Measurements from ENCODE around the gene SLC22A23.

SLC22A23 gene

DNA sequence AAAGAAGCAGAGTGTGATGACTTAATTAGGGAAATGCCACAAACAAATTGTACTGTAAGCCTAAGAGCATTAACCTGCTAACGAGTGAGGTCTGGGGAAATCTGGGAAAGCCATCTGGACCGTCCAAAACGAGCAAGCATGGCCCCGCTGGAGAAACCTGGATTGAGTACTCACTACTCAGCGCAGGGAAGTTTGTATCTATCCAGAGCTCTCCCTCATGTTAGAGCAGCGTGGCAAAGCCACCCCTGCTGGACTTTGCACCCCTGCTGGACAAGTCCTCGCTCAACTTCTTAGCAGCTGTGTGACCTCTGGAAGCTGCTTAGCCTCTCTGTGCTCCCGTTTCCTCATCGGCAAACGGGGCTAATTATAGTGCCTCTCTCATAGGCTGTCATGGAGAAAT, 160.8 kb downstream of the SLC22A23 start:
- DNase-seq (ENCODE audit: low read depth) = no peak

GRCh38 chr6:3294921-3295871, 161.7 kb downstream of the SLC22A23 start:
- no peak for DNase-seq (ENCODE audit: low read depth)

GRCh38 chr6:3294396-3294795, 162.5 kb downstream of the SLC22A23 start:
- DNase-seq (ENCODE audit: low read depth) = no peak

DNA sequence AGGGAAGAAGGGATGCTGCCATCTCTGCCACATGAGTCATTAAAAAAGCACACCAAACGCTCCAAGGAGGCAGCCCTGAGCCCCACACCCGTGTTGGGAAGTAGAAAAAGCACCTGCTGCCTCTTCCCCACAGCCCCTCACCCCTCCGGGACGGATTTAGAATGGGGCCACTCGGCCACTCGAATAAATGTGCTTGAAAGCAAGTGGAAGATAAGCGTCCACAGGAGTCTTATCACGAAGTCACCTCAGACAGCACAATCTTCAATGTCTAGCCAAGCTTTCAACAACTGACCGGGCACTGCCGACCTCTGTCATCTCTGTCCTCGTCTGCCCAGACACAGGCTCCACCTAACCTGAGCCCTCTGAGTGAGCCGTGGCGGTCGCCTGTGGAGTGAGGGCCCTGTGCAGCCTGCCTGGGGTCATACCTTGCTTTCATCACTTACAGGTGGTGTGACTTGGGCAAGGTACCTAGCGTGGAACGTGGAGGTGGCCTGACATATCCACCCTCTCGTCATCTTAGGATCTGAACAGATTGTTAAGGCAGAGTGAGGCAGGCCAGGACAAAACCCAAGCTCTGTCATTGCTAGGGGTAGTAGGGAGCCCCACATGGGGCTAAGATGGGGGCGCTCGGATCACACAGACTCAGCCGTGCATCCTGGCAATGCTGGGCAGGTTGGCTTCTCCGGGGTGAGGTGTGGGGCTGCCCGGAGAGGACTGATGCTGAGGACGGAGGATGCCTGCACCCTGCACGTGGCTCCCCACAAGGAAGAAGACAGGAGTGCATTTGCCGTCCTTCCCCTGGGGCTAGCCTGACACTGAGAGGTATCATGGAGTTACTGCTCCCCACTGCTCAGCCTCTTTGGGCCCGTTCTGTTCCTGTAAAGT, 163.3 kb downstream of the SLC22A23 start:
- no peak for DNase-seq (ENCODE audit: low read depth)

DNA sequence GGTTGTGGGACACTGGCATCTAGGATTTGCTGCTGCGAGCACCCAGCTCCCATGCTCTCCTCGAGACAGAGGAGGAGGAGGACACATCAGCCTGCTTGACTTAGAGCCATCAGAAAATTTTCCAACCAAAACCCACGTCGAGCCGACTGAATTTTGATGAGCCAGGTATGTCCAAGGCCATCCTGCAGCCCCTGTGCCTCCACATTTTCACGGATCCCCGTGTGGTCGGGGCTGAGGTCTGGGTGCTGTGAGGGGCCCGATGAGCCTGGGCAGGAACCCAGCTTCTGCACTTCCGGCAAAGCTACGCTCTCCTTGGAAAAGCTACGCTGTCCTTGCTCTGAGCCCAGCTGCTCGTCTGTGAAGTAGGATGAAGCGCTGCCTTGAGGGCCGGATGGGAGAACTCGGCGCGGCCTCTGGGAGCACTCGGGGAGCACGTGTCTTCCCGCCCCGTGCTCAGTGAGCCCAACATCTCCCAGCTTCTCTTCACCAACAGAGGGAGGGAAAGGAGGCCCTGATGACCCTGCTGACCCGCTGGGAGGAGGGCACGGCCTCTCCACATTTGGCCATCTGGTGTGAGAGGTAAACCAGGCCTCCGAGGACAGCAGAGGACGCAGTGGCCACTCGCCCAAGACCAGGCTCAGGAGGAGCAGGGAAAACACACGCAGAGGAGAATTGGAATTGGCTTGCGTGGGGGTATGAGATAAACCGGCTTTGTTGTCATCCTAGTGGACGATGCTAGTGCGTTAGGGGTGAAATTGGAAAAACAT, 164.2 kb downstream of the SLC22A23 start:
- no peak for DNase-seq (ENCODE audit: low read depth)

- DNase-seq (ENCODE audit: low read depth) = no peak
These were observed 164.9 kb downstream of the SLC22A23 start for GRCh38 chr6:3291987-3292386.

- DNase-seq (ENCODE audit: low read depth) = no peak
These were observed 165.5 kb downstream of the SLC22A23 start for GRCh38 chr6:3291346-3291745.

- DNase-seq (ENCODE audit: low read depth) = no peak
These were observed 166.0 kb downstream of the SLC22A23 start for GRCh38 chr6:3290931-3291211.

DNA sequence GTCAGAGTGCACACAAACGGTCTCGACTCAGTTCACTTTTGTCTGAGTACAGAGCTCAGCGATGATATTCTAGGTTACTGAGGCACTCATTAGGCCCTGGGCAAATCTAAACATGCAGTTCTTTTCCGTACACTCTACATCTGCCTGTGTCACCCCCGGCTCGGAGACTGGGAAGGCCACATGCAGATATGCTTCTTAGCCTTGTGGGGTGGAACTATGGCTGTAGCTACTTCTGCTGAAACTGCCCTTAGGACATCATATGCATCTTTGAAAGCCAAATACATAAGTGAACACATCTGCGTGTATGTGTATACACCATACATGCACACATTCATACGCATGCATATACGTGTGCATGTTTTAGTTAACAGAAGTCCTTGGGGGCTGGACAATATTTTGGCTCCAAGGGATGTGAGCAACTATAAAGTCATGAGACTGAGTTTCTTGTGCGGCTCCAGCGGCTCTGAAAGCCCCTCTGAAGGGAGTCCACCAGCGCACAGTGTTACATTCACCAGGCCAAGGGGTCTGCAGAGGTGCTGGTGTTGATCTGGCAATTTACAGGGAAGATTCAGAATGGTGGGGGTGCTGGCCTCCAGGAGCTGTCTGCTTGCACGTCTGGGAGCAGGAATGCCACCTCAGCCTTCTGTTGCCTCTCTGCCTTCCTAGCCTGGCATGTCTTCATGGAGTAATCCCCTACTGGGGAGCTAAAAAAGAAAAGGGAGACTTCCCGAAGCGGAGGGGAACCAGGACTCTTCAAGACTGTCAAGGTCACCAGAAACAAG, 166.5 kb downstream of the SLC22A23 start:
- no peak for DNase-seq (ENCODE audit: low read depth)

DNA sequence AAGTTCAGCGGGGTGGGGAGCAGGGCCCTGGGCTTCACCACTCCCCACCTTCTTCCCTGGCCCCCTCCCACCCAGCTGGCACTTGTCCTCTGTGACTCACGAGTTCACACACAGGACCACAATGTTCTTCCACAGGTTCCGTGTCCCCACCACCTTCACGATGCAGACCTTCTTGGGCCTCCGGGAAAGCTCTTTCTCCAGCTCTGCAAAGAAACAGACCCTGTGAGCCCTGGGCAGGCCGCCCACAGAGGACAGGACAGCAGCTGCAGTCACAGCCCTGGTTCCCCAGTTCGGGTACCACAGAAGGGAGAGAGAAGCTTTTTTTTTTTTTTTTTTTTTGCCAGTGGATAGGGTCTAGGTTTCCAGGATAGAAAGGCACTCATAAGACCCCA, 167.2 kb downstream of the SLC22A23 start:
- no peak for DNase-seq (ENCODE audit: low read depth)

DNA sequence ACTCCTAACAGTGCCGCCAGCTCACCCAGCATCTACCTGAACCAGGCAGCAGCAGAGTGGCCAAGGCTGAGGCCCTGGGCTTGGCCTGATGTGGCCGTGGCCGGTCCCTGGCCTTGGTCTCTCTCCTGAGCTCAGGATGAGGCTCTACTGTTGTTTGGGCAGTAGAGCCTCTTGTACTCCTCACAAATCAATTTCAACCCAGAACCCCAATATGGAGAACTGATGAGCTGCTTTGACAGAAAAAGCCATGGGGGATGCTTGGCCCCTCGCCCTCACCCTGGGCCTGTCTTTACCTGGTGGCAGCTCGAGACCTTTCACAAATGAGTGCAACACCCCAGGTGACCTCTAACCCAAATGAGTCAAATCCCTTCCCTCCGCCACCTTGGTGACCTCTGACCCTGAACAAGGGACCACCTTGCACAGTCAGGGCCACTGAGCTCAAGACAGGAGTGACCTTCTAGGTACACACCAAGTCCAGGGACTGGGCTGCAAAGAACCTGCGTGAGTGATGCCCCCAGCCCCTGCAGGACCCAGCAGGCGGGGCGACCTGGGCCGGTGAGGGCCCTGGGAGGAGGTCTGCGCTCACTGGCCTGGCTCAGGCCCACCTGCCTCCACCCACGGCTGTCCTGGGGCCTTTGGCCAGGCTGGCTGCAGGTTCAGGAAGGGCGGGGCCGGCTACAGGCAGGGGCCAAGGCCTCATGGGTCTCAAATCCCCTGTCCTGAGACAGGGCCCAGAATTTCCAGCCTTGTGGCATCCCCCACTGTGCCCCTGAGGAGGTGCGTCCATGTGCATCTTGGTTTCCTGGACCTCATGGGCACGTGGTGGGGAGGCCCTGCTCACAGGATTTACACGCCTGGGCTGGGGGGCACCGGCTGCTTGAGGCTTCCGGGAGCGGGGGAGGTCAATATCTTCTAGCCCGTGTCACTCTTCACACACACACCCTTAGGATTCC, 167.9 kb downstream of the SLC22A23 start:
- DNase-seq (ENCODE audit: low read depth) = no peak

DNA sequence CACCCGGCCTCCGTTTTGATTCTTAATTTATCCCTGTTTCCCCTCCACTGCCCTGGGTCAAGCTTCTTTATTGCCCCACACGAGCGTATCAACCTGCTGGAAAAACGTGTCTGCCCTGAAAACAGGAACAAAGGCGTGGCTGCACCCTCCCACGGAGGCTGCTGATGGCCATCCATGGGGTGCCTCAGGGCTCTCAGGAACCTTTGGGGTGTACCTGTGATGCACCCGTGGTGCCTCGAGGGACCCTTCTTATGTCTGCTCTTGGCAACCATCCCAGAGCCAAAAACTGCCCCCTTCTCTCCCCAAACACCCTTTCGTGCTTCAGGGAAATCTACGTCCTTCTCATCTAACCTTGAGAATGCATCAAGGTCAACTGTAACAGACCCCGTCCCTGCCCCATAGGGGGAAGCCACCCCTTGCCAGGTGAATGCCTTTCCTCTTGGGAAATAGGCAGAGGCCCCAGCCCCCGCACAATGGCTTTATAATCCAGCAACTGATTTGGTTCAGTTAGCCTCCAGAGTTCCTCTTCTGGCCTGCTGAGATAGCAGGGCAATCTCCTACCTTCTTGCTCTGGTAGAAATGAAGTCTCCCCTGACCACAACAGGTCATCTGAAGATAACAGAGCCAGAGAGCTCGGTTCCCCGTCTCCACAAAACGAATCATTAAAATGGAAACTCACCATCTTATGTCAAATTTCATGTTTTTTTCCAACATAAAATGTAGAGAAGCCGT, 168.7 kb downstream of the SLC22A23 start:
- DNase-seq (ENCODE audit: low read depth) = no peak

GRCh38 chr6:3287308-3287707, 169.5 kb downstream of the SLC22A23 start:
- no peak for DNase-seq (ENCODE audit: low read depth)

- no peak for DNase-seq (ENCODE audit: low read depth)
These were observed 170.1 kb downstream of the SLC22A23 start for GRCh38 chr6:3286641-3287171.

DNA sequence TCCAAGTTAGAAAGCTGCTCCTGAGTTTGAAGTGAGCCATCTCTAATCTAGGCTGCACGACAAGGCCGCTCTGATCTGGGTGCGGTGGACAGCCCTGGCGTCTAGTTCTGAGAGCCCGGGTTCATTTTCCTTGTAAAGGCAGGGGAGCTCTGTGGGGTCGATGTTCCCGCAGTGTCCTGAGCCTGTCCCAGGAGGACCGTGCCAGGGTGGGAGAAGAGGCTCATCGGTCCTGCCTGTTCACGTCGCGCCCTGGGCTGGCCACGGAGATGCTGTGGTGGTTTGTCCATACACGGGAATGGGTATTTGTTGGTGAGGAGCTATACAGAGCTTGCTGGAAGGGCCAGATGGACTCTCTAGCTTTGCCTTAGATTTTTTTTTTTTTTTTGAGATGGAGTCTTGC, 171.1 kb downstream of the SLC22A23 start:
- no peak for DNase-seq (ENCODE audit: low read depth)

DNA sequence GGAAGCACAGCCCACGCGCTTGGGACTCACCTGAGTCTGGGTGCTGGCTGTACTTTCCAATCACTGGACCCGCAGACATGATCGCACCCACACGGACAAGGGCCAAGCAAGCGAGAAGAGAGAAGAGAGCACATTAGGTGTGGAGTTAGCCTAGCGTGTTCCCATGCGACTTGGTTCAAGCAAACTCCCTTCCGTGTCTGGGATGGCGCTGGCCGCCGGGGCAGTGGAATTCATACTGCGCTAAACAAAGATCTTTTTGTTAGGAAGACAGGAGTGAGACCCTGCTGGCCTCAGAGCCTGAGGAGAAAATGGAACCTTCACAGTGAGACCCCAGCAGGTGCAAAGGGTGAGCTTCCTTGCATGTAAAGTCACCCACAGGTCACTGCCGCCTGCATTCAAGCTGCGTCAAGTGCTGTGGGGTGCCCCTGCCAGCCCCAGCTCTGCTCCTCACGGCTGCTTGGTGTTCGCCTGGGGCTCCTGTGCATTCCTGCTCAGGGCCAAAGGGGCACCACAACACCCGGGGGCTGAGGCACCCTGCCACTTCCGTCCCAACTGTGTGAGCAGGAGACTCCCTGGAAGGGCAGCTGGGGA, 171.7 kb downstream of the SLC22A23 start:
- no peak for DNase-seq (ENCODE audit: low read depth)

- DNase-seq (ENCODE audit: low read depth) = no peak
These were observed 172.4 kb downstream of the SLC22A23 start for GRCh38 chr6:3284436-3284876.

DNA sequence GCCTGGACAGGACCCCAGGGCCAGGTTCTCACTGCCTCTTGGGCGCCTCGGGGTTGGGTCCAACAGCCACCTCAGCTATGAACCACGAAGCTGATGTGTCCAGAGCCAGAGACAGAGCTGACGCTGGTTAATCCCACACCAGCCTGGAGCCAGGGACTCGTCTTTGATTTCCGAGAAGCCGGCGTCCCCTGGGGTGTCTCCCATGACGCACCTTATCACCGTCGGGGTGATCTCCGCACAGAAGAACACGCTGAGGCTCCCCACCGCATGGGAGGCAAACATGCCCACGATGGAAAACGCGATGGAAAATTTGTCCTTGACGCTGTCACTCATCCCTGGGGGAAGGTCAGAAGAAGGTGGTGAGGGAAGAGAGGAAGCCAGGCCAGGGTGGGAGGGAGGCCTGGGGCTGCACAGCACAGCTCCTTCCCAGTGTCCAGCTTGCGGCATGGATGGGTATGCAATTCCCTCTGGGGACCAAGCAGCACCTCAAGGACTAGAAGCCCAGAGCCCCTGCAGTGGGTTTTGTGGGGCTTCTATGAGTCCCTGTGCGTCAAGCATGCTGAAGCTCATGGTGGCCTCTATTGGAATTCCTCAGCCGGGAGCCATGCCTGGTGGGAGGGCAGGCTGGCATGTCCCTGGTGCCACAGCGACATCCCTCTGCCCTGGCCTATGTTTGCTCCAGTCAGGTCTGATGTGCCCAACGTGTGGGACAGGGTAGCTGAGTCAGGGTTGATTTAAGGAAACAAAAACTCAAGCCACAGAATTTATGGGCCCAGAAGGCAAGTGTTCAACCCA, 173.0 kb downstream of the SLC22A23 start:
- no peak for DNase-seq (ENCODE audit: low read depth)
